Heart right ventricle (tissue), 16 donors: ENCODE data around the gene KRTAP1-3. TPM values are rescaled to one million over a fixed set of nuclear protein-coding genes. Genes with fewer than 3 reads are reported as not detected.
A peak's percentile ranks its signal among the peaks of the same experiment; 100 is the strongest.

Experiments used
- ATAC-seq, 8 donors: fragments of 200-7000 bp; cut with Tn5 transposase; one replicate each; pipeline ENCODE4 v1.9.1; 2020; ENCODE audit warnings: mild to moderate bottlenecking in 8 of 8, moderate library complexity in 8 of 8, moderate number of reproducible peaks in 1 of 8
- DNase-seq, 2 donors: peaks; one replicate each; pipeline ENCODE4 v3.0.0-alpha.2; 2020
- H3K27ac ChIP-seq, 10 donors: fragments of 200-600 bp; sonication (generic) in 2 of 10; one replicate each; pipeline versions ENCODE4 v1.5.0 to v1.8.0; 2020 to 2022; ENCODE audit warnings: mild to moderate bottlenecking in 3 of 10
- H3K27me3 ChIP-seq, 7 donors: fragments of 200-600 bp; one replicate each; pipeline ENCODE4 v1.8.0; 2021 to 2022; ENCODE audit warnings: mild to moderate bottlenecking in 2 of 7
- H3K36me3 ChIP-seq, 9 donors: fragments of 200-600 bp; sonication (generic) in 1 of 9; one replicate each; pipeline versions ENCODE4 v1.5.0 to v1.8.0; 2020 to 2022; ENCODE audit warnings: mild to moderate bottlenecking in 2 of 9
- H3K4me1 ChIP-seq, 9 donors: fragments of 200-600 bp; sonication (generic) in 1 of 9; one replicate each; pipeline versions ENCODE4 v1.5.0 to v1.8.0; 2020 to 2022; ENCODE audit warnings: mild to moderate bottlenecking in 4 of 9
- H3K4me3 ChIP-seq, 10 donors: fragments of 200-600 bp; sonication (generic) in 2 of 10; one replicate each; pipeline versions ENCODE4 v1.5.0 to v1.8.0; 2020 to 2022; ENCODE audit warnings: mild to moderate bottlenecking in 7 of 10, moderate library complexity in 2 of 10
- H3K9me3 ChIP-seq, 11 donors: fragments of 200-600 bp in 10 of 11; sonication (generic) in 2 of 11; one replicate each; pipeline versions ENCODE4 v1.5.0 to v1.8.0; 2013 to 2022; ENCODE audit warnings: mild to moderate bottlenecking in 2 of 11, control low read depth in 1 of 11, moderate library complexity in 1 of 11
- WGBS, 2 donors: extraction: QIAGEN DNeasy Blood & Tissue Kit; methylation state at CpG; one replicate each; pipeline ENCODE4 v1.1.7; 2013; ENCODE audit warnings: inconsistent platforms in 1 of 2; 5-methylcytosine and 5-hydroxymethylcytosine counted together
- intact Hi-C, 10 donors: fragments of 100-400 bp; cut with DNase I; formaldehyde crosslinking; loops; one replicate each; pipeline versions ENCODE4 v1.11.1 to v1.14.2; 2022
- polyA plus RNA-seq, 2 donors: library from polyadenylated mRNA; stranded (reverse); fragments of 200-250 nt; gene quantifications; one replicate each; pipeline ENCODE4 v1.2.3, GENCODE V29; 2013
- total RNA-seq, 10 donors: library from RNA; stranded (reverse); fragmentation: NEBNext Ultra II Directional in 3 of 10; extraction: Animal tissue kit (Norgen Biotek cat#: 25700) in 3 of 10; gene quantifications; one replicate each; pipeline versions ENCODE4 v1.2.1 to v1.2.4, GENCODE V29; 2021 to 2023
- TF ChIP-seq, protein P1 (sequence below), 9 donors: fragments of 200-600 bp; sonication (generic) in 2 of 9; IDR thresholded peaks; one replicate each; pipeline versions ENCODE4 v1.5.0 to v1.8.0; 2021 to 2022; ENCODE audit warnings: antibody characterized with exemption in 9 of 9, mild to moderate bottlenecking in 5 of 9, moderate library complexity in 1 of 9
- donor health status: Arrhythmogenic right ventricular cardiomyopathy.
- donor health status: ischemic (EF 13 %, LVEDD 7.1; RV severe dilation, severe dysfunction).
- donor health status: healthy with polysubstance abuse.
- donor health status: DM: no; HTN: yes; CAD: no.
- donor health status: DM: no; HTN: no; CAD: no.
- donor health status: ischemic (EF 25% LVEDD 6.9; RV normal size, moderate dysfunction).
- donor health status: ischemic (EF 25% LVEDD 5.7; RV mildly dilated, moderate dysfunction).
- donor health status: healthy.
- donor health status: DM: yes; HTN: yes; CAD: no.
- donor health status: Ischemic cardiomyopathy.
- donor health status: ischemic (EF 35%, LVEDD 5.7; RV mildly dilated, moderate dysfunction).
- donor health status: nonischemic (EF 11% LVEDD 7.7; RV severe dilation, severe dysfunction).
- donor health status: DM: yes; HTN: yes; CAD: no.
- donor health status: PGD.
- donor health status: ischemic (EF 29% LVEDD 5.4; RV normal size, mild dysfunction).
- donor health status: nonischemic (EF 23%, LVEDD 6.1; RV moderate dilation, normal function).

The KRTAP1-3 gene
- total and polyA plus RNA-seq, 12 donors: not detected

DNA sequence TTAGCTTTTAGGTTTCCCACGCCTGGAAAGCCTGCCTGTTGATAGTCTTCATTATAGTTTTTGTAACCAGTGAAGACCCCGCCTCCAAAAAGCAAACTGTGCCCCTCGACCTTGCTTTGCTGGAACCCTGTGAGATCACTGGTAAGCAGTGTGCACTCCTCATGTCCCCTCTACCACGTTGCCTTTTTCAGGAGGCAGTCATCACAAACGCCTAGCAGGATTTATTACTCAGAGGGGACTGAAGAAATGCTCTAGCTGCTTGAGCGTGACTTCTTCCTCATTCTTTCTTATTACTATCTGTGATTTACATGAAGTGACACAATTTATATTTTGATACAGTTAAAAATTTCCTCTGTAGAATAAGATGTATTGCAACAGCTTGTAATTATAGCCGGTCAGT, 19.2 kb downstream of the KRTAP1-3 start:
- H3K4me1 ChIP-seq: peaks cover 0 to 5% (median 0%) of the 10 kb centered on the region in 9 donors
- intact Hi-C loops: no loop called here
- peaks cover 0 to 7% (median 0%) of the 10 kb centered on the region in 7 donors for H3K27me3 ChIP-seq
- 70% methylated on average over 7 of the region's 7 CpGs for WGBS, 2 donors
- no peak for ATAC-seq
- no peak overlapping the region for H3K27ac ChIP-seq
- no peaks in the 10 kb centered on the region for H3K36me3 ChIP-seq
- TF ChIP-seq, protein P1, sequence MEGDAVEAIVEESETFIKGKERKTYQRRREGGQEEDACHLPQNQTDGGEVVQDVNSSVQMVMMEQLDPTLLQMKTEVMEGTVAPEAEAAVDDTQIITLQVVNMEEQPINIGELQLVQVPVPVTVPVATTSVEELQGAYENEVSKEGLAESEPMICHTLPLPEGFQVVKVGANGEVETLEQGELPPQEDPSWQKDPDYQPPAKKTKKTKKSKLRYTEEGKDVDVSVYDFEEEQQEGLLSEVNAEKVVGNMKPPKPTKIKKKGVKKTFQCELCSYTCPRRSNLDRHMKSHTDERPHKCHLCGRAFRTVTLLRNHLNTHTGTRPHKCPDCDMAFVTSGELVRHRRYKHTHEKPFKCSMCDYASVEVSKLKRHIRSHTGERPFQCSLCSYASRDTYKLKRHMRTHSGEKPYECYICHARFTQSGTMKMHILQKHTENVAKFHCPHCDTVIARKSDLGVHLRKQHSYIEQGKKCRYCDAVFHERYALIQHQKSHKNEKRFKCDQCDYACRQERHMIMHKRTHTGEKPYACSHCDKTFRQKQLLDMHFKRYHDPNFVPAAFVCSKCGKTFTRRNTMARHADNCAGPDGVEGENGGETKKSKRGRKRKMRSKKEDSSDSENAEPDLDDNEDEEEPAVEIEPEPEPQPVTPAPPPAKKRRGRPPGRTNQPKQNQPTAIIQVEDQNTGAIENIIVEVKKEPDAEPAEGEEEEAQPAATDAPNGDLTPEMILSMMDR (IDR thresholded peaks at IDR 0.05): no peak
- H3K9me3 ChIP-seq: no peaks in the 10 kb centered on the region
- H3K4me3 ChIP-seq: no peak overlapping the region
- DNase-seq: no peak

DNA sequence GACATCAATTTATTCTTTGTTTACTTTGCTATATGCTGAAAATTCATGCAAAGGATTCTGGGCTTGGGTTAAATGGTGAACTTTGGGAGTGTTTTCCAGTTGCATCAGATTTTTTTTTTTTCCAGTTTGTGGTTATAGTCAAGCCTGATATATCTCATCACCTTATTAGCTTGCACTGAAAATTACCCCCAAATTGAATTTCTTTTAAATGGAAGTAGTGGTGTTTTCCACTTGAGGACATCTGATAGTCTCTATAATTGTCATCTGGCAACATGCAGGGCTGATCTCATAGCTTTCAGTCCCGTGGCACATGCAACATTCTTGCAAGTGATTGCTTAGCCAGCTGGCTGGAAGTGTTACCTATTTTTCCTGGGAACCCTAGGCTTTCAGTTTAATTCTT, 21.1 kb downstream of the KRTAP1-3 start:
- ATAC-seq: peak in 2 of 8 donors; percentile 46 to 59
- TF ChIP-seq, protein P1 (IDR thresholded peaks at IDR 0.05): no peak
- intact Hi-C loops: no loop called here

DNA sequence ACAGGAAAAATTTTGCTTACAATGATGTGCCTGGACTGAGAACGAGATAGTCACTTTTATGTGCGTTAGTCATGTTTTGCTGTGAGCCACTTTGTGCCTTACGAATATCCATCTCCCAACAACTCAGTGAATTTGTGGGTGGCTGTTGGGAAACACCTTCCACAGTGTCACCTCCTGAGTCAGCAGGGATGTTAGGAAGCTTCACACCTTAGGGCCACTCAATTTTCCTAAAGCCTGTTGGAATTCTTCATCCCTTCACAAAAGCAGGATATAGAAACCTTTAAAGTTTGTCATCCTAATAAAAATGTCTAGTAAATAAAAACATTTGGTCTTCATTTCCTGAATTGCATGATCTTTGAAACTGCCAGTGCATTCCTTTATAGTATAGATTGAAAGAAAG, 21.5 kb downstream of the KRTAP1-3 start:
- Histone ChIP-seq H3K27ac (no peak overlapping the region), H3K9me3 (no peaks in the 10 kb centered on the region), H3K4me3 (no peak overlapping the region), H3K27me3 (peaks cover 0 to 4% (median 0%) of the 10 kb centered on the region in 7 donors), H3K36me3 (no peaks in the 10 kb centered on the region), H3K4me1 (peaks cover 0 to 5% (median 0%) of the 10 kb centered on the region in 9 donors)
- intact Hi-C loops: no loop called here
- ATAC-seq: no peak
- no peak for DNase-seq
- TF ChIP-seq, protein P1 (IDR thresholded peaks at IDR 0.05): no peak
- WGBS, 2 donors: 71 to 74% methylated on average over 3 of the region's 3 CpGs

More for the DNA sequence above, 21.1 kb downstream of the KRTAP1-3 start:
- Histone ChIP-seq H3K27ac (no peak overlapping the region), H3K4me1 (peaks cover 0 to 5% (median 0%) of the 10 kb centered on the region in 9 donors), H3K27me3 (peaks cover 0 to 4% (median 0%) of the 10 kb centered on the region in 7 donors), H3K9me3 (no peaks in the 10 kb centered on the region), H3K4me3 (no peak overlapping the region), H3K36me3 (no peaks in the 10 kb centered on the region)
- peak in 1 of 2 donors; percentile 9 for DNase-seq
- 14 to 17% methylated on average over 1 of the region's 1 CpG for WGBS, 2 donors

DNA sequence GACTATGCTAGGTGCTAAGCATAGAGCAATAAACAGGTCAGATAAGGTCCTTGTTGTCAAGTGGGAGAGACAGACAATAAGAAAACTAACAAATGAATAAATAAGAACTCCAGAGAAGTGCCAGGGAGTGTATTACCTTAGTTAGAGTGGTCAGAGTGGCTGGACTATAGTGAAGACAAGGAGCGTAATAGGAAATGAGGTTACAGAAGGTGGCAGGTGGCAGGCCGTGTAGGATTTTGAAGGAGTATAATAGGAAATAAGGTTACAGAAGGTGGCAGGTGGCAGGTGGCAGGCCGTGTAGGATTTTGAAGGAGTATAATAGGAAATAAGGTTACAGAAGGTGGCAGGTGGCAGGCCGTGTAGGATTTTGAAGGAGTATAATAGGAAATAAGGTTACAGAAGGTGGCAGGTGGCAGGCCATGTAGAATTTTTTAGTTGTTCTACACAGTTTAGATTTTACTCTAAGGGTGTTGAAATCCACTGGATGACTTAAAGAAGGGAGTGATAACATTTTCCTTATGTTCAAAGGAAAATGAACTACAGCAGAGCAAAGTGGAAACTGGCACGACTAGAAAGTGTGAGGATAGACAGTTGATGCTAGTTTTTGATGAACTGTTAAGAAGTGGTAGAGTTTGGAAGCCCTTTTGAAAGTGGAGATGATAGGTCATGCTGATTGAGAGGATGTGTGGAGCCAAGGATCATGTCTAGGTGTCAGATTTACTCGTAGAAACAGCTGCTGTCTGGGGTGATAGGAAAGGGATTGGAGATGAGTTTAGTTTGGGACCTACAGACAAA, 22.2 kb downstream of the KRTAP1-3 start:
- peaks cover 0 to 4% (median 0%) of the 10 kb centered on the region in 7 donors for H3K27me3 ChIP-seq
- no peaks in the 10 kb centered on the region for H3K36me3 ChIP-seq
- H3K9me3 ChIP-seq: no peaks in the 10 kb centered on the region
- intact Hi-C loops: no loop called here
- peaks cover 0 to 5% (median 0%) of the 10 kb centered on the region in 9 donors for H3K4me1 ChIP-seq
- no peak for DNase-seq
- H3K27ac ChIP-seq: no peak overlapping the region
- TF ChIP-seq, protein P1 (IDR thresholded peaks at IDR 0.05): no peak
- no peak overlapping the region for H3K4me3 ChIP-seq
- no peak for ATAC-seq
- WGBS, 2 donors: 67 to 69% methylated on average over 6 of the region's 6 CpGs
